ENCODE data around the gene EIF4E. TPM values are rescaled to one million over a fixed set of nuclear protein-coding genes. Genes with fewer than 3 reads are reported as not detected.

The EIF4E gene
- total RNA-seq, 6 donors from 2014 or later = 20.8 to 109 (median 59.5) TPM

DNA sequence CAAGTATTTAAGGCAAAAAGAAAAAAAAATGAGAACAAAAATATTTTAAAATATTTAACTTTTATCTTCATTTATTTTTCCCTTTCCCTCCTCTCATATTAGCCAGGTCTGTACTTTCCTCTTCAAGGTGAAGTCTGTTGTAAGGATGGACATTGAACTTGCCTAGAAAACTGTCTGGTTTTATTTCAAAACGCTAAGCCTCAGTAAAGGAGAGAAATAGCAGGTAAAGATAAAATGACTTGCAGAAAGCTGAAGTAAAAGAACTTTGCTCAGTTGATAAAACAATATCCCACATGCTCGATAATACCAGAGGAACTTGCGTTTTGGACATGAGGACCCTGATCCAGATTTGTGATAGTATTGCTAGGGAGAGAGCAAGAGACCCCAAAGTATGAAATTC lies 38.0 kb upstream of the EIF4E start:
- ATAC-seq (ENCODE audit: low FRiP score in 2 of 2) (no peak), DNase-seq (no peak)
- no peaks in the 10 kb centered on the region for H3K9me3 ChIP-seq
- TF ChIP-seq POLR2A (IDR thresholded peaks at IDR 0.05) = no peak
- TF ChIP-seq EP300 (IDR thresholded peaks at IDR 0.05) = no peak
- no peak for TF ChIP-seq CTCF (IDR thresholded peaks at IDR 0.05)
- no peak for TF ChIP-seq POLR2AphosphoS5 (IDR thresholded peaks at IDR 0.05)
- H3K4me1 ChIP-seq = no peaks in the 10 kb centered on the region
- 92 to 94% methylated on average over 3 of the region's 3 CpGs for WGBS, 2 donors
- no peaks in the 10 kb centered on the region for H3K36me3 ChIP-seq
- H3K27me3 ChIP-seq = no peaks in the 10 kb centered on the region
- H3K27ac ChIP-seq = no peak overlapping the region
- no peak overlapping the region for H3K4me3 ChIP-seq

- no peak overlapping the region for H3K27ac ChIP-seq
- no peaks in the 10 kb centered on the region for H3K9me3 ChIP-seq
- H3K4me3 ChIP-seq = no peak overlapping the region
- H3K4me1 ChIP-seq = no peaks in the 10 kb centered on the region
- TF ChIP-seq EP300 (IDR thresholded peaks at IDR 0.05) = no peak
- no peak for TF ChIP-seq POLR2A (IDR thresholded peaks at IDR 0.05)
- no peak for TF ChIP-seq POLR2AphosphoS5 (IDR thresholded peaks at IDR 0.05)
- no peak for TF ChIP-seq CTCF (IDR thresholded peaks at IDR 0.05)
- WGBS, 2 donors = 83 to 90% methylated on average over 5 of the region's 5 CpGs
- DNase-seq (no peak), ATAC-seq (ENCODE audit: low FRiP score in 2 of 2) (no peak)
- no peaks in the 10 kb centered on the region for H3K36me3 ChIP-seq
- H3K27me3 ChIP-seq = no peaks in the 10 kb centered on the region
These were observed 34.9 kb upstream of the EIF4E start for GRCh38 chr4:98963538-98964433.

GRCh38 chr4:98961770-98962169 lies 32.8 kb upstream of the EIF4E start:
- Histone ChIP-seq H3K4me1 (no peaks in the 10 kb centered on the region), H3K36me3 (no peaks in the 10 kb centered on the region), H3K27ac (no peak overlapping the region), H3K4me3 (no peak overlapping the region), H3K9me3 (no peaks in the 10 kb centered on the region), H3K27me3 (no peaks in the 10 kb centered on the region)
- DNase-seq (no peak), ATAC-seq (ENCODE audit: low FRiP score in 2 of 2) (no peak)
- WGBS, 2 donors = 92 to 94% methylated on average over 2 of the region's 2 CpGs
- no peak for TF ChIP-seq CTCF (IDR thresholded peaks at IDR 0.05)
- no peak for TF ChIP-seq POLR2A (IDR thresholded peaks at IDR 0.05)
- TF ChIP-seq POLR2AphosphoS5 (IDR thresholded peaks at IDR 0.05) = no peak
- TF ChIP-seq EP300 (IDR thresholded peaks at IDR 0.05) = no peak

- TF ChIP-seq POLR2A (IDR thresholded peaks at IDR 0.05) (no peak), POLR2AphosphoS5 (IDR thresholded peaks at IDR 0.05) (no peak), CTCF (IDR thresholded peaks at IDR 0.05) (no peak), EP300 (IDR thresholded peaks at IDR 0.05) (no peak)
- H3K27me3 ChIP-seq = no peaks in the 10 kb centered on the region
- H3K4me3 ChIP-seq = no peak overlapping the region
- no peaks in the 10 kb centered on the region for H3K36me3 ChIP-seq
- ATAC-seq (ENCODE audit: low FRiP score in 2 of 2) (no peak), DNase-seq (no peak)
- H3K27ac ChIP-seq = no peak overlapping the region
- 85 to 93% methylated on average over 2 of the region's 2 CpGs for WGBS, 2 donors
- H3K9me3 ChIP-seq = no peaks in the 10 kb centered on the region
- no peaks in the 10 kb centered on the region for H3K4me1 ChIP-seq
These were observed 30.5 kb upstream of the EIF4E start for GRCh38 chr4:98959411-98959810.

DNA sequence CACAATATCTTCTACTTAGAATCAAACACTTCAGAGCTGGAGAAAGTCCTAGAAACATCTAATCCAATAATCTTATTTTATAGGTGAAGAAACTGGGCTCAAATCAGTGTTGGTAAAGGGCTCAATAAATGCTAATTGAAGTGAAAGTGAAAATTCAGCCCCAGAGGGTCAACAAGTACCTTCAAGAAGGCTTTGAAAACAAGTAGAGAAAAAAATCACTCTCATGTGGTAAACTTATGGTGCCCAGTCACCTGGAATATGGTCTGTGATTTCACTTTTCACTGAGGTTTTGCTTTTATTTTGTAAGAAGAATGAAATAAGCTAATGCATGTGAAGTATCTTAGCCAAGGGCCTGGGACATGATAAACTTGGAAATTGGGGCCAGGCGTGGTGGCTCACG lies 29.1 kb upstream of the EIF4E start:
- ATAC-seq (ENCODE audit: low FRiP score in 2 of 2) (no peak), DNase-seq (no peak)
- no peaks in the 10 kb centered on the region for H3K9me3 ChIP-seq
- H3K36me3 ChIP-seq = no peaks in the 10 kb centered on the region
- no peak overlapping the region for H3K4me3 ChIP-seq
- H3K4me1 ChIP-seq = no peaks in the 10 kb centered on the region
- H3K27ac ChIP-seq = no peak overlapping the region
- TF ChIP-seq POLR2A (IDR thresholded peaks at IDR 0.05) (no peak), EP300 (IDR thresholded peaks at IDR 0.05) (no peak), POLR2AphosphoS5 (IDR thresholded peaks at IDR 0.05) (no peak), CTCF (IDR thresholded peaks at IDR 0.05) (no peak)
- no peaks in the 10 kb centered on the region for H3K27me3 ChIP-seq
- WGBS, 2 donors = 91 to 94% methylated on average over 2 of the region's 2 CpGs

Measured in upper lobe of left lung (tissue), 6 donors.